Medulla oblongata (tissue), 1 donor: ENCODE measurements around the gene OTULIN.

Experiments
- DNase-seq: peaks from one replicate; pipeline ENCODE4 v3.0.0-alpha.2; 2015; ENCODE audit errors: extremely low spot score

OTULIN gene

GRCh38 chr5:14664270-14665100 is at the start of gene OTULIN:
Gene OTULIN (plus strand): TSS chr5:14664718. CDS start chr5:14664826, 108 bp downstream.
- DNase-seq, result peak; percentile 97

GRCh38 chr5:14615365-14615764 is 49.2 kb upstream of the OTULIN start:
- no peak for DNase-seq

GRCh38 chr5:14617441-14617840 is 47.1 kb upstream of the OTULIN start:
- no peak for DNase-seq

- no peak for DNase-seq
Observed at GRCh38 chr5:14627270-14627669, 37.2 kb upstream of the OTULIN start.

- DNase-seq, result no peak
Observed at GRCh38 chr5:14628346-14628745, 36.2 kb upstream of the OTULIN start.

- DNase-seq, result no peak
Observed at GRCh38 chr5:14630671-14631070, 33.8 kb upstream of the OTULIN start.

GRCh38 chr5:14635656-14636055 is 28.9 kb upstream of the OTULIN start:
- DNase-seq, result no peak

- DNase-seq, result no peak
Observed at GRCh38 chr5:14640765-14641164, 23.8 kb upstream of the OTULIN start.

- no peak for DNase-seq
Observed at GRCh38 chr5:14644623-14645237, 19.8 kb upstream of the OTULIN start.

GRCh38 chr5:14650052-14650451 is 14.5 kb upstream of the OTULIN start:
- DNase-seq, result no peak

- DNase-seq, result no peak
Observed at GRCh38 chr5:14655146-14655741, 9.3 kb upstream of the OTULIN start.

- no peak for DNase-seq
Observed at GRCh38 chr5:14656898-14657297, 7.6 kb upstream of the OTULIN start.

GRCh38 chr5:14659821-14660607 is 4.5 kb upstream of the OTULIN start:
- no peak for DNase-seq

- no peak for DNase-seq
Observed at GRCh38 chr5:14660833-14661232, 3.7 kb upstream of the OTULIN start.

GRCh38 chr5:14662721-14663260 is 1.7 kb upstream of the OTULIN start:
- DNase-seq, result no peak

GRCh38 chr5:14663734-14664269 is 716 bp upstream of the OTULIN start:
- no peak for DNase-seq

GRCh38 chr5:14665101-14665822 is 744 bp downstream of the OTULIN start:
- DNase-seq, result peak; percentile 75

GRCh38 chr5:14665949-14666348 is 1.4 kb downstream of the OTULIN start:
- DNase-seq, result no peak

GRCh38 chr5:14666357-14666756 is 1.8 kb downstream of the OTULIN start:
- no peak for DNase-seq

- DNase-seq, result no peak
Observed at GRCh38 chr5:14667290-14667689, 2.8 kb downstream of the OTULIN start.

GRCh38 chr5:14667770-14668169 is 3.3 kb downstream of the OTULIN start:
- no peak for DNase-seq
